HG02759 (cell line): ENCODE measurements around the gene DSCAM.
"Not testable (repeated sequence)": the region's sequence is repeated elsewhere in the genome, so short reads cannot be mapped to it uniquely, and the experiment has no call there.

ENCODE experiments used
- ATAC-seq: cut with Tn5 transposase; IDR thresholded peaks from one replicate; pipeline ENCODE4 v1.9.1; 2021; ENCODE audit warnings: mild to moderate bottlenecking, moderate library complexity; ENCODE audit not compliant: unreplicated experiment

DSCAM gene

DNA sequence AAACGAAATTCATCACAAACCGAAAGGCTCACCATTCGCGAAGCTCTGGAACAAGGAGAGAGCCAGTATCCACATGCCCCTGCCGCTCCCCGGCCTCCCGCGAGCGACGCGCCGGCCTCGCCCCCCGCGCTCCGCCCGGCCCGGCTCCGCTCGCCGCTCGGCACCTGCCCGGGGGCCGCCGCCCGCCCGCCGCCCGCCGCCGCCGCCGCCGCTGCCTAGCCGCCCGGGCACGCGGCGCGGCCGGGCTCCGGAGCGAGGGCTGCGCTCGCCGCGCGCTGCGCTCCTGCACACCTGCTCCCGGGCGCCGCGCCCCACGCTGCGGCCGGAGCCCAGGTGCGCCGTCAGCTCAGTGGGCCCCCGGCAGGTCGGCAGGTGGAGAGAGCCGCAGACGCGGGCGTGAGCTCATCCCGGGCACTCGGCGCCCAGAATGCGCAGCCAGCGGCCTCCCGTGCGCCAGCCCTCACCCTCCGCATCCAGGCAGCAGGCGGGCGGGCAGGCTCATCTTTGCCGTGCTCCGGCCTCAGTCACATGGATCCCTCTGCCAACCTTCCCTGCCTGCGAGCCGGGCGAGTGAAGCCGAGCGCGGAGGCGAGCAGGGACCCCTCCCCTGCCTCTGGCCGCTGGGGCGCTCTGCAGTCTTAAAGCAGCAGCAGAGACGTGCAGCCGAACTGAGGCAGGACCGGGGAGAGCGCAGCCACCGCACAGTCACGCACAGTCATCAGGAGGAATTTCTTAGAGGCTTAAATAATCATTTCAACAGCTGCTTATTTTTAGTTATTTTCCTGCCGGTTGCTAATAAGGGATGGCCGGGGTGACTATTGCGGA is at the start of gene DSCAM:
TSS of gene DSCAM (minus strand) at position 572 of the 825 bp plus-strand sequence. CDS start at position 75, 497 bp downstream.
- ATAC-seq: no peak

DNA sequence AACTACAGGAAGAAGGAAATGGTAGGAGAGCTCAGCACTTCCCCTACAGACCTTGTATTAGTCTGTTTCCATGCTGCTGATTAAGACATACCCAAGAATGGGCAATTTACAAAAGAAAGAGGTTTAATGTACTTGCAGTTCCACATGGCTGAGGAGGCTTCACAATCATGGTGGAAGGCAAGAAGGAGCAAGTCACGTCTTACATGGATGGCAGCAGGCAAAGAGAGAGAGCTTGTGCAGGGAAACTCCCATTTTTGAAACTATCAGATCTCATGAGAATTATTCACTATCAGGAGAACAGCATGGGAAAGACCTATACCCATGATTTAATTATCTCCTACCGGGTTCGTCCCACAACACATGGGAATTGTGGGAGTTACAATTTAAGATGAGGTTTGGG is 48.7 kb upstream of the DSCAM start:
- not testable (repeated sequence) for ATAC-seq

- ATAC-seq: no peak
Observed at GRCh38 chr21:40886931-40887330, 40.0 kb upstream of the DSCAM start.

GRCh38 chr21:40886006-40886405 is 39.0 kb upstream of the DSCAM start:
- no peak for ATAC-seq

DNA sequence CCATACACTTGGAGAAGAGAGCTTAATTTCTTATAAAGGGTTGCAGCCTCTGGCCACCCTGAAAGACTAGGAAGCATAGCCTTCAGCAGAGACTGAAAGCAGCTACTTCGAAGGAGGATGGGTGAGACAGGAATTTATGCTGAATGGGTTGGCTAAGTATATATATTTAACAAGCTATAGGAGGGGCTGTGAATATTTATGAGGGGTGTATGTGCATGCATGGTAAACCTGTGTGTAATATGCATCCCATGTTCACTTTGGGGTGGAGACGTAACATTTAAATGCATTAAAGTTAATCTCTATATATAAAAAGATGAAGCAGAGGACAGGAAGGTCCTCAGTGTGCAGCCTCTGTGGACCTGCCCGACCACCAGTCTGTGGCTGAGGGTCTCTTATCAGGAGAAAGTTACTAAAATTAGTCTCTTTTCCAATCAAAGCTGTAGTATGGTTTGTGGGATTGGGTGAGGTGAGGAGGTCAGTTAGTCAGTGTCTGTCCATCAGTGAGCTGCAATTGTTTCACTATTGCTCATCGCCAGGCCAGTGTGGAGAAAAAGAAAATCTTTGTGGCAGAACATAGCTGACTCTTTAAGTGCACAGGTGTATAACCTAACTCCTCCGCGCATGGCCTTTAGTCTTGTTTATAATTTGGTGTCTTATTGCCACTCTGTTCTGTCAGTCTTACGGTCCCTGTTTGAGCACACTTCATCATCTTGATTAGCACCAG is 35.4 kb upstream of the DSCAM start:
- ATAC-seq: no peak

DNA sequence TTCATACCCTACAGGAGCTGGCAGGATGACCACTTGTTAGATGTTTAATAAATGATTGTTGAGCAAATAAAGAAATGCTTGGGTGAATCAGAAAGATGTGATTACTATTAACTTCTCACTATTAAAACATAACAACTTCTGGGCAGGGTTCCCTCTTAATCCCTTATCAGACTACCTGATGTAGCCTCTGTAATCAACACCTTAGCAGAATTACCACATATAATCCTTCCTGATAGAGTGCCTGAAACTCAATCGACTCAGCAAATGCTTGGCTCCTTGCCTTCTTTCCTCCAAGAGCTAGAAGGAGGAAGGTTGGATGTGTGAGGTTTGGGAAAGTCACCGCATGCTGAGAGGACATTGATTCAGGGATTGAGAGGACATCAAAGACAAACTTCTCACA is 34.8 kb upstream of the DSCAM start:
- ATAC-seq: no peak

DNA sequence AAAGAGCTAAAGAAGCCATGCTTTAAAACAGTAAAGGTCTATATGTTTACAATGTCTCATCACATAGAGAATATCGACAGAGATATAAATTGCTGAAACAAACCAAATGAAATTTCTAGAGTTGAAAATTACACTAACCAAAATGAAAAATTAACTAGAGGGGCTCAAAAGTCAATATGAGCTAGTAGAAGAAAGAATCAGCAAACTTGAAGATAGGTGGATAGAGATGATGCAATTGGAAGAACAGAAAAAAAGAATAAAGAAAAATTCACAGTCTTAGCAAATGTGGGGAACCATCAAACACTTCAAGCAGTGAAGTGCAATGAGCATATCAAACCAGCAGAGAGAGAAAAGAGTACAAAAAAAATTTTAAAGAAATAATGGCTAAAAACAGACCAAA is 24.1 kb upstream of the DSCAM start:
- no peak for ATAC-seq

DNA sequence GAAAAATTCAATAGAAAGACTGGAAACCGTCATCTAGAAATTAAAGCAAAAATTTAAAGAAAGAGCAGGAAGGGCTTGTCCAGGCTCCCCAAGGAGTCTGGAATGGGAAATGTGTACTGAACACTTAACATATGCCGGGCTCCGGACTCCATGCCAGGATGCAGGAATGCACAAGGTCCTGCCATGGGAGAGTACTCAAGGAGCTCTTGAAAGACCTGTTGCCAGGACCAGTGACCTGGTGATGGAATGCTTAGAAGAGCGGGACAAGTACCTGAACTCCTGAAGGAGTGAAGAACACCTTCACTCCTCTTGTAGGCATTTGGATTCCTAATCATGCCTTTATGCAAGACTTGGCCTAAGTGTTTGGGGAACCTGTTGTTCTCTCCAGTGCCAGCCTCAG is 16.9 kb upstream of the DSCAM start:
- ATAC-seq: no peak

- ATAC-seq: no peak
Observed at GRCh38 chr21:40858517-40858916, 11.6 kb upstream of the DSCAM start.

DNA sequence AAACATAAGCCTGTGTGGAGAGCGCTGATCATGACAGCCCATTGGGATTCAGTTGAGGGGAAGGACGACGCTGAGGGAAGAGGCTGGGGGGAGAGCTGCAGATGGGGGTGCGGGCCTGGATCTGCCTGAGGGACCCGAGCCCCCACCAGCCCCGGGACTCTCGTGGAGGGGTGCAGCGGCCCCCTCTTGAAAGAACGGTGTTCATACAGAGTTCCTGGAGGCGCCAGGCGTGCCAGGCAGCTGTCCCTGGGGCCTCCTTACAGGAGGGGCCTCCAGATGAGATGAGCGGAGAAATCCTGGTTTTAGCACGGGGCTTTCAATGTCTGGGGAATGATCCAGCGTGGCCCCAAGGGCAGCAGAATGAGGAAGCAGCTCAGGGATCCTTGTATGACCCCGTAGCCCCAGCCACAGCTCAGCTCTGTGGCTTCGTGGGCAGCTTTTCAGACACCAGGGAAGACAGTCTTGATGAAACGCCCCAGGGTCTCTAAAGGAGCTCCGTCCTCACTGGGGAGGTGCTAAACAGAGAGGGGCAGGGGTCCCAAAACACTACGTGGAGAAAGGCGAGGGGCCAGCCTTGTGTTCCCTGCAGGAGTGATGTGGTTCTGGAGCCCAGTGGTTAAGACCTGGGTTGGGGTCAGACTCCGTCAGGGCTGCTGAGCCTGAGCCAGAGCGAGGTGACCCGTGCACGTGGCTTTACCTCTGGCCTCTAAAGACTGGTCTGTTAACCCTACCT is 7.2 kb upstream of the DSCAM start:
- ATAC-seq: no peak

- ATAC-seq: no peak
Observed at GRCh38 chr21:40852563-40852962, 5.6 kb upstream of the DSCAM start.

- ATAC-seq: no peak
Observed at GRCh38 chr21:40851749-40852148, 4.8 kb upstream of the DSCAM start.

DNA sequence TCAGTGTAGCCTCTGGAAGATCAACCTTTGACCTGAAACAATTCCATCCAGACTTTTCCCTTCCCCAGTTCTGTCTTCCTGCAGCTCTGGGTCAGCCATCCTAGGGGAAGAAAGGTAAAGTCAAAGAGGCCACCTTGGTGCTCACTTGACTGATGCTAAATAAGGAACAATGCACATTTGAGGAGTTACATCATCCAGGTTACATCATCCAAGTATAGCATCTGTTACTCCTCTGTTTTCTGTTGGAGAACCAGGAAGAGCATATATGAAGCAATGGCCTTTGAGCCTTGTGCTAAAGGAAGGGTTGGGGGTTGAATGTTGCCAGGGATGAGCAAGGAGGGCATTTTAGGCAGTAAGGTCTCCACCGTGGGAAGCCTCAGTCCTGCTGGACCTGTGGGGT is 3.1 kb upstream of the DSCAM start:
- ATAC-seq: no peak

DNA sequence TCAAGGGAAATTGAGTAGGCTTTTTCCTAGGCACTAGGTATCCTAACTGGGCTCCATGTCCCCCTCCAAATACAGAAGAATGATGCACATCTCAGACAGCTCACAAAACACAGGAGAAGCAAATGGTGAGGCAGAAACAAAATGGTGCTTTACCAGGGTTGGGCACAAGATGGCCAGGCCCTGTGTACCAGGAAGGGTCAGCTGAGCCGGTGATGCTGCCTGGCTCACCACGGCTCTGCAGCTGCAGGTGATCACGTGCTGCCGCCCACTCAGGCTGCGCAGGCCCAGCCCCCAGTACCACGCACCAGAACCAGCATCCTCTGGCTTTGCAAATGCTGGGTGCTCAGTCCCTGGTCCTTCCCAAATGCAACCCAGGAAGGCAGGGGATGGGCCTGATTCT is 993 bp upstream of the DSCAM start:
- ATAC-seq: no peak

DNA sequence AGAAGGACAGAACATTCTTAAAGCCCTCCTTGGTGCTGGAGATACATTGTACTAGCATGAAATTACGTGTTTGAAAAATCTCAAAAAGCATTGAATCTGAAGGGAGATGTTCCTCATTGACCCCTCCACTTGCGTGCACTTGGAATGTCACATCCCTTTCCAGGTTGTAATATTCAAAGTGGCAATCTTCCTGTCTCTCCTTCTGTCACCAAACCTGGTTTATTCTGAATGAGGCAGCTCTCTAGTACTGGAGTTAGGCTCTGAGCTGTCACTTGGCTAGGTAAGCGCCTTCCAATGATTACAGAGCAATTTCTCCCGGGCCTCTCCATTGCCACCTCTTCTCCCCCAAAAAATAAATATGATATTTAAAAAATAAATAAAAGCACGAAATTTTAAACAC is 855 bp downstream of the DSCAM start:
- no peak for ATAC-seq

DNA sequence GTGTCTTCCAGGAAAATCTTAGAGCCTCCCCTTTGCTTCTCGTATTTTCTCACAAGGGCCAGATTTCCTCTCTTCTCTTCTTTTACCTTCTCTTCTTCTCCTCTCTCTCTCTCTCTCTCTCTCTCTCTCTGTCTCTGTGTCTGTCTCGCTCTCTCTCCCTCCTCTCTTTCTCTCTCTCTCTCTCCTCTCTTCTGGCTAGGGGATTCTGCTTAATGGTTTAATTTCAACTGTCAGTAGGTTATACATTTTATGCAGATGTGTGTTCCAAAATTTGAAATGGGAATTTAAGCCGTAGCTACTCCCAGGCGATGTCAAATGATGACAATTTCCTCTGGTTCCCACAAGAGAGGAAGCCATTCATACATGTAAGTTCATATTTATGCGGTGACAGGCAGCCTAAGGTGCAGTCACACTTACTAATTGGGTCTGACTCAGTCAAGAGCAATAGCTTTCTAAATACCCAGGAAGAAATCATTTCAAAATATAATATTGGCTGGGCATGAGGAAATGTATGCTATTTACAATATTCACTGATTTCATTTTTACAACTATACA is 1.4 kb downstream of the DSCAM start:
- ATAC-seq: no peak

- no peak for ATAC-seq
Observed at GRCh38 chr21:40844935-40845334, 2.0 kb downstream of the DSCAM start.

- no peak for ATAC-seq
Observed at GRCh38 chr21:40842197-40842552, 4.8 kb downstream of the DSCAM start.

DNA sequence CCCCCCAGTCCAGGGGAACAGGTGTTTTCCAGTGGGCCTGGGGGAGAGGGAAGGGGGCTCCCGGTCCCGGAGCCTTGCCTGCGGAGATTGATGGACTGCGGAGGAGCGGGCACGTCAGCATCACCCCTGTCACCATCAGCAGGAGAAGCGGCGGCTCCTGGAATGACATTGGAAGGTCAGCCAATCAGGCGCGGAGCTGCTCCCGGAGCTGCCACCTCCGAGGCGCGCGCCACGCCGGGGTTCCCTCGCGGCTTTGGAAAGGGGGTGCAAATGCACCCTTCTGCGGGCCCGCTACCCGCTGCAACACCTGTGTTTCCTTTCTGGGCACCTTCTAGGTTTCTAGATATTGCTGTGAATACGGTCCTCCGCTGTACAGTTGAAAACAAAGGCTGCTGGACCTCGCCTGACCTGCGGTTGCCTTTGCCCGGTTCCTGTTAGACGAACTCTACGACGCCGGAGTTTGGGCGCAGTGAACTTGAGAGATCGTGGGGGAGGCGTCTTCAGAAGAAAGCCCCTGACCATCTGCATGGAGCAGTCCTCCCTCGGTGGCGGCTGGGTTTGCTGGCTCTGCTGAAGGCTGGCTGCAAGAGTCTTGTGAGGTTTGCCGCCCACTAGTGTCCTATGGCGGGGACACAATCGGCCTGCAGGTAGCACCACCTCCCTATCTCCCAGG is 5.3 kb downstream of the DSCAM start:
- ATAC-seq: no peak

- no peak for ATAC-seq
Observed at GRCh38 chr21:40840401-40841125, 6.4 kb downstream of the DSCAM start.
